Lung (tissue), 12 donors: ENCODE data around the gene PVALEF. TPM values are rescaled to one million over a fixed set of nuclear protein-coding genes. Genes with fewer than 3 reads are reported as not detected.

Experiments
- ATAC-seq: fragments of 200-7000 bp; cut with Tn5 transposase; one replicate; pipeline ENCODE4 v1.9.1; 2020; ENCODE audit warnings: moderate number of reproducible peaks; ENCODE audit not compliant: insufficient read depth, low FRiP score
- DNase-seq, 3 donors: peaks; one replicate each; pipeline ENCODE4 v3.0.0-alpha.2; 2013 to 2017
- H3K27ac ChIP-seq, 2 donors: one replicate each; pipeline ENCODE4 v1.5.1; 2013; ENCODE audit warnings: mild to moderate bottlenecking in 2 of 2, moderate library complexity in 2 of 2, control low read depth in 1 of 2, inconsistent platforms in 1 of 2, low read depth in 1 of 2, low read length in 1 of 2
- H3K27me3 ChIP-seq, 3 donors: one replicate each; pipeline ENCODE4 v1.5.1; 2013; ENCODE audit warnings: low read length in 2 of 3; ENCODE audit not compliant: control insufficient read depth in 3 of 3, insufficient read depth in 3 of 3
- H3K36me3 ChIP-seq, 4 donors: one replicate each; pipeline ENCODE4 v1.5.1; 2013; ENCODE audit warnings: low read length in 4 of 4, mild to moderate bottlenecking in 1 of 4, moderate library complexity in 1 of 4; ENCODE audit not compliant: control insufficient read depth in 4 of 4, insufficient read depth in 4 of 4
- H3K4me1 ChIP-seq, 5 donors: one replicate each; pipeline ENCODE4 v1.5.1; 2013; ENCODE audit warnings: low read length in 5 of 5, mild to moderate bottlenecking in 2 of 5, moderate library complexity in 1 of 5; ENCODE audit not compliant: control insufficient read depth in 5 of 5, insufficient read depth in 5 of 5
- H3K4me3 ChIP-seq: one replicate; pipeline ENCODE4 v1.5.1; 2013; ENCODE audit warnings: mild to moderate bottlenecking, control low read depth, moderate library complexity
- H3K9ac ChIP-seq, 2 donors: one replicate each; pipeline ENCODE4 v1.5.1; 2013; ENCODE audit warnings: low read length in 2 of 2, control low read depth in 1 of 2; ENCODE audit not compliant: insufficient read depth in 1 of 2
- H3K9me3 ChIP-seq, 4 donors: one replicate each; pipeline ENCODE4 v1.5.1; 2013; ENCODE audit warnings: low read length in 3 of 4, mild to moderate bottlenecking in 1 of 4, moderate library complexity in 1 of 4; ENCODE audit not compliant: control insufficient read depth in 4 of 4, insufficient read depth in 3 of 4
- CTCF ChIP-seq: IDR thresholded peaks from 2 replicates; pipeline ENCODE4 v1.5.1; 2012; ENCODE audit warnings: mild to moderate bottlenecking; ENCODE audit errors: control extremely low read depth, extremely low read depth
- WGBS, 2 donors: extraction: QIAGEN DNeasy Blood & Tissue Kit; methylation state at CpG; one replicate each; pipeline ENCODE4 v1.1.7; 2013; 5-methylcytosine and 5-hydroxymethylcytosine counted together
- polyA plus RNA-seq, 2 donors: library from polyadenylated mRNA; stranded (reverse); fragments of 200-250 nt; gene quantifications; one replicate each; pipeline ENCODE4 v1.2.1, GENCODE V29; 2013
- total RNA-seq, 2 donors: library from RNA; depleted of rRNA in 1 of 2; stranded (reverse); fragments of >200 nt in 1 of 2; gene quantifications; one replicate each; pipeline ENCODE4 v1.2.1, GENCODE V29; 2014 to 2021
- donor health status: control.
- donor health status: control.
- donor health status: Bipolar disorder and iron deficiency.
- donor health status: healthy.
- donor health status: DM: yes; HTN: yes; CAD: no.

PVALEF gene
- total and polyA plus RNA-seq, 4 donors = not detected

GRCh38 chr17:81183316-81183715 lies 18.0 kb downstream of the PVALEF start:
- no peak overlapping the region for H3K4me3 ChIP-seq
- no peak for TF ChIP-seq CTCF
- DNase-seq = no peak
- H3K27me3 ChIP-seq = peaks cover 0 to 4% (median 0%) of the 10 kb centered on the region in 3 donors
- H3K9ac ChIP-seq = no peak overlapping the region
- no peak overlapping the region for H3K27ac ChIP-seq
- no peak for ATAC-seq
- no peaks in the 10 kb centered on the region for H3K9me3 ChIP-seq
- no peaks in the 10 kb centered on the region for H3K36me3 ChIP-seq
- H3K4me1 ChIP-seq = no peaks in the 10 kb centered on the region
- 89 to 91% methylated on average over 10 of the region's 10 CpGs for WGBS, 2 donors

DNA sequence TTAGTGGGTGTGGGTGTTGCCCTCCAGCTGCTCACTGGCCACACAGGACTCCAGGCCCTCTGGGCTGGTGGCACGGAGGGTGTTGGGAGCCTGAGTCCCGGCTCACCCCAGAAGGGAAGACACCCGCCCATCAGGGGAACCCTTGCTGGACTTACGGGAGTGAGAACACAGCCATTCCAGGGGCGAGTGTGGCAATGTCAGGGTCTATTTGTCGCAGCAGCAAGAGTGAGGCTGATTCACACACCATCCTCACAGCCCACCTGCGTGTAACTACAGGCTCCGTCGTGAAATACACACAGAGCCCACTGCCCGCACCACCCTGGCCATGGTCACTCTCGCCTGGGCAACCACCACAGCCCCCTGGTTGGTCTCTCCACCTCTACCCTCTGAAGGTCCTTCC lies 18.5 kb downstream of the PVALEF start:
- ATAC-seq = no peak
- Histone ChIP-seq H3K4me1 (no peaks in the 10 kb centered on the region), H3K36me3 (no peaks in the 10 kb centered on the region), H3K4me3 (no peak overlapping the region), H3K9ac (no peak overlapping the region), H3K27me3 (peaks cover 0 to 4% (median 0%) of the 10 kb centered on the region in 3 donors), H3K9me3 (no peaks in the 10 kb centered on the region), H3K27ac (no peak overlapping the region)
- no peak for DNase-seq
- no peak for TF ChIP-seq CTCF
- 92 to 94% methylated on average over 11 of the region's 11 CpGs for WGBS, 2 donors

- Histone ChIP-seq H3K9ac (no peak overlapping the region), H3K27me3 (peaks cover 0 to 4% (median 0%) of the 10 kb centered on the region in 3 donors), H3K36me3 (peaks cover 0 to 5% (median 0%) of the 10 kb centered on the region in 4 donors), H3K4me3 (no peak overlapping the region), H3K4me1 (no peaks in the 10 kb centered on the region), H3K27ac (no peak overlapping the region), H3K9me3 (no peaks in the 10 kb centered on the region)
- WGBS, 2 donors = 33 to 48% methylated on average over 15 of the region's 15 CpGs
- DNase-seq = no peak
- no peak for TF ChIP-seq CTCF
- no peak for ATAC-seq
Measured at GRCh38 chr17:81184555-81184954, 19.2 kb downstream of the PVALEF start.

DNA sequence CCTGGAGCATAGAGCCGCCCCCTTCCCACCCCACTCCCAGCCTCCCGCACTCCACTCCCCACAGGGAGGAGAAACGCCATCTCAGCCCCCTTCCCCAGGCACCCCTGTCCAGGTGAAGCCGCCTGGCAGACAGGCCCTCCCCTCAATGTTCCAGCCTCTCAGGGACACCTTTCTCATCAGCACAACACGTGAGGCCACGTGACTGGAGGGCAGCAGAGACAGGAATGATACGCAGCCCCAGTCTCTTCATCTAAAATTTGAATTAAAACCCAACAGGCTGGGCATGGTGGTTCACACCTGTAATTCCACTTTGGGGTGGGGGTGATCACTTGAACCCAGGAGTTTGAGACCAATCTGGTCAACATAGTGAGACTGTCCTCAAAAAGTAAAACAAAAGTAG lies 20.9 kb downstream of the PVALEF start:
- no peaks in the 10 kb centered on the region for H3K9me3 ChIP-seq
- no peak overlapping the region for H3K27ac ChIP-seq
- no peaks in the 10 kb centered on the region for H3K4me1 ChIP-seq
- ATAC-seq (no peak), DNase-seq (no peak)
- no peak overlapping the region for H3K4me3 ChIP-seq
- 87 to 95% methylated on average over 7 of the region's 7 CpGs for WGBS, 2 donors
- H3K27me3 ChIP-seq = peaks cover 0 to 4% (median 0%) of the 10 kb centered on the region in 3 donors
- no peak for TF ChIP-seq CTCF
- H3K36me3 ChIP-seq = peaks cover 0 to 12% (median 0%) of the 10 kb centered on the region in 4 donors
- H3K9ac ChIP-seq = no peak overlapping the region
